ENCODE data around the gene YY1. TPM values are rescaled to one million over a fixed set of nuclear protein-coding genes. Genes with fewer than 3 reads are reported as not detected.

YY1 gene
- total and polyA plus RNA-seq, 9 of the 15 experiments (the other 6 are each of a cell fraction or from before 2014, with no cell fraction given) = 20.8 to 74.2 (median 46.7) TPM

DNA sequence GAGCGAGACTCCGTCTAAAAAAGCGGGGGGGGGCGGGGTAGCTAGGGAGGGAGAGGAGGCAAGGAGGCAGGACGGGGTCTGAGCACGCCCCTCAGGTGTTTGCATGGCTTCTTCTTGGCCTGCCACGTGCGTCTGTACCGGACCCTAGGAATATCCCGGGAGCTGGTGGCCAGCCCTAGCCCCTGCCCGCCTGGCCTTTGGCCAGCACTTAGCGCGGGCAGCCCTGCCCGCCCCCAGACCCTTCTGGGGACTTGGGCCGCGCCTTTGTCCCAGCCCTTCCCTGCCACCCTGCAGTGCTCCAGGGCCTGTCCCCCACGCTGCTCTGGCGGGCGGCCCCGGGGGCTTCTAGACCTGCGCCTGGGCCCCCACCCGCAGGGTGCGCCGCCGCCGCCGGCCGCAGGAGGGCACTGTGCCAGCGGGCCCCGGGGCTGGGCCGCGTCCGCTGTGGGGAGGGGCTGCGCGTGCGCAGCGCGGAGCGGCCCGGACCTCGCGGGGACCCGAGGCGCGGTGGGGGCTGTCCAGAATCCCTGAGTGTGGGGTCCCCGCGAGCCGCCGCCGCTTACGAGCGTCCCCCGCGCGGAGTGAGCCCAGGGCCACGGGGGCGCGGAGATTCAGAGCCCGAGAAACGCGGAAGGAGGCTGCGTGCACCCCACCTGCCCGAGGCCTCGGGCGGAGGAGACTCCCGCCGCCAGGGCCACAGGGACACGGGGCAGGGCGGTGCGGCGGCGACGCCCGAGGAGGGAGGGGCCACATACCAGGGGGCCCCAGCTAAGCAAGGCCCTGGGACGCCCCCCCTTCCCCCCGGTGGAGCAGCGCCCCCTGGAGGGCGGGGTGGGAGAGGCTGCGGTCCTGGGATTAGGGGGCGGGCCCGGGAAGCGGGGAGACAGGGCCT, 46.3 kb downstream of the YY1 start (continued):
- TF ChIP-seq, protein P1, sequence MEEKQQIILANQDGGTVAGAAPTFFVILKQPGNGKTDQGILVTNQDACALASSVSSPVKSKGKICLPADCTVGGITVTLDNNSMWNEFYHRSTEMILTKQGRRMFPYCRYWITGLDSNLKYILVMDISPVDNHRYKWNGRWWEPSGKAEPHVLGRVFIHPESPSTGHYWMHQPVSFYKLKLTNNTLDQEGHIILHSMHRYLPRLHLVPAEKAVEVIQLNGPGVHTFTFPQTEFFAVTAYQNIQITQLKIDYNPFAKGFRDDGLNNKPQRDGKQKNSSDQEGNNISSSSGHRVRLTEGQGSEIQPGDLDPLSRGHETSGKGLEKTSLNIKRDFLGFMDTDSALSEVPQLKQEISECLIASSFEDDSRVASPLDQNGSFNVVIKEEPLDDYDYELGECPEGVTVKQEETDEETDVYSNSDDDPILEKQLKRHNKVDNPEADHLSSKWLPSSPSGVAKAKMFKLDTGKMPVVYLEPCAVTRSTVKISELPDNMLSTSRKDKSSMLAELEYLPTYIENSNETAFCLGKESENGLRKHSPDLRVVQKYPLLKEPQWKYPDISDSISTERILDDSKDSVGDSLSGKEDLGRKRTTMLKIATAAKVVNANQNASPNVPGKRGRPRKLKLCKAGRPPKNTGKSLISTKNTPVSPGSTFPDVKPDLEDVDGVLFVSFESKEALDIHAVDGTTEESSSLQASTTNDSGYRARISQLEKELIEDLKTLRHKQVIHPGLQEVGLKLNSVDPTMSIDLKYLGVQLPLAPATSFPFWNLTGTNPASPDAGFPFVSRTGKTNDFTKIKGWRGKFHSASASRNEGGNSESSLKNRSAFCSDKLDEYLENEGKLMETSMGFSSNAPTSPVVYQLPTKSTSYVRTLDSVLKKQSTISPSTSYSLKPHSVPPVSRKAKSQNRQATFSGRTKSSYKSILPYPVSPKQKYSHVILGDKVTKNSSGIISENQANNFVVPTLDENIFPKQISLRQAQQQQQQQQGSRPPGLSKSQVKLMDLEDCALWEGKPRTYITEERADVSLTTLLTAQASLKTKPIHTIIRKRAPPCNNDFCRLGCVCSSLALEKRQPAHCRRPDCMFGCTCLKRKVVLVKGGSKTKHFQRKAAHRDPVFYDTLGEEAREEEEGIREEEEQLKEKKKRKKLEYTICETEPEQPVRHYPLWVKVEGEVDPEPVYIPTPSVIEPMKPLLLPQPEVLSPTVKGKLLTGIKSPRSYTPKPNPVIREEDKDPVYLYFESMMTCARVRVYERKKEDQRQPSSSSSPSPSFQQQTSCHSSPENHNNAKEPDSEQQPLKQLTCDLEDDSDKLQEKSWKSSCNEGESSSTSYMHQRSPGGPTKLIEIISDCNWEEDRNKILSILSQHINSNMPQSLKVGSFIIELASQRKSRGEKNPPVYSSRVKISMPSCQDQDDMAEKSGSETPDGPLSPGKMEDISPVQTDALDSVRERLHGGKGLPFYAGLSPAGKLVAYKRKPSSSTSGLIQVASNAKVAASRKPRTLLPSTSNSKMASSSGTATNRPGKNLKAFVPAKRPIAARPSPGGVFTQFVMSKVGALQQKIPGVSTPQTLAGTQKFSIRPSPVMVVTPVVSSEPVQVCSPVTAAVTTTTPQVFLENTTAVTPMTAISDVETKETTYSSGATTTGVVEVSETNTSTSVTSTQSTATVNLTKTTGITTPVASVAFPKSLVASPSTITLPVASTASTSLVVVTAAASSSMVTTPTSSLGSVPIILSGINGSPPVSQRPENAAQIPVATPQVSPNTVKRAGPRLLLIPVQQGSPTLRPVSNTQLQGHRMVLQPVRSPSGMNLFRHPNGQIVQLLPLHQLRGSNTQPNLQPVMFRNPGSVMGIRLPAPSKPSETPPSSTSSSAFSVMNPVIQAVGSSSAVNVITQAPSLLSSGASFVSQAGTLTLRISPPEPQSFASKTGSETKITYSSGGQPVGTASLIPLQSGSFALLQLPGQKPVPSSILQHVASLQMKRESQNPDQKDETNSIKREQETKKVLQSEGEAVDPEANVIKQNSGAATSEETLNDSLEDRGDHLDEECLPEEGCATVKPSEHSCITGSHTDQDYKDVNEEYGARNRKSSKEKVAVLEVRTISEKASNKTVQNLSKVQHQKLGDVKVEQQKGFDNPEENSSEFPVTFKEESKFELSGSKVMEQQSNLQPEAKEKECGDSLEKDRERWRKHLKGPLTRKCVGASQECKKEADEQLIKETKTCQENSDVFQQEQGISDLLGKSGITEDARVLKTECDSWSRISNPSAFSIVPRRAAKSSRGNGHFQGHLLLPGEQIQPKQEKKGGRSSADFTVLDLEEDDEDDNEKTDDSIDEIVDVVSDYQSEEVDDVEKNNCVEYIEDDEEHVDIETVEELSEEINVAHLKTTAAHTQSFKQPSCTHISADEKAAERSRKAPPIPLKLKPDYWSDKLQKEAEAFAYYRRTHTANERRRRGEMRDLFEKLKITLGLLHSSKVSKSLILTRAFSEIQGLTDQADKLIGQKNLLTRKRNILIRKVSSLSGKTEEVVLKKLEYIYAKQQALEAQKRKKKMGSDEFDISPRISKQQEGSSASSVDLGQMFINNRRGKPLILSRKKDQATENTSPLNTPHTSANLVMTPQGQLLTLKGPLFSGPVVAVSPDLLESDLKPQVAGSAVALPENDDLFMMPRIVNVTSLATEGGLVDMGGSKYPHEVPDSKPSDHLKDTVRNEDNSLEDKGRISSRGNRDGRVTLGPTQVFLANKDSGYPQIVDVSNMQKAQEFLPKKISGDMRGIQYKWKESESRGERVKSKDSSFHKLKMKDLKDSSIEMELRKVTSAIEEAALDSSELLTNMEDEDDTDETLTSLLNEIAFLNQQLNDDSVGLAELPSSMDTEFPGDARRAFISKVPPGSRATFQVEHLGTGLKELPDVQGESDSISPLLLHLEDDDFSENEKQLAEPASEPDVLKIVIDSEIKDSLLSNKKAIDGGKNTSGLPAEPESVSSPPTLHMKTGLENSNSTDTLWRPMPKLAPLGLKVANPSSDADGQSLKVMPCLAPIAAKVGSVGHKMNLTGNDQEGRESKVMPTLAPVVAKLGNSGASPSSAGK (IDR thresholded peaks at IDR 0.05) = peak; percentile 90
- TF ChIP-seq BCOR (IDR thresholded peaks at IDR 0.05) (no peak), TEAD1 (CRISPR knock-in tag; IDR thresholded peaks at IDR 0.05) (peak; percentile 79 to 98)
- TF ChIP-seq, protein P2, sequence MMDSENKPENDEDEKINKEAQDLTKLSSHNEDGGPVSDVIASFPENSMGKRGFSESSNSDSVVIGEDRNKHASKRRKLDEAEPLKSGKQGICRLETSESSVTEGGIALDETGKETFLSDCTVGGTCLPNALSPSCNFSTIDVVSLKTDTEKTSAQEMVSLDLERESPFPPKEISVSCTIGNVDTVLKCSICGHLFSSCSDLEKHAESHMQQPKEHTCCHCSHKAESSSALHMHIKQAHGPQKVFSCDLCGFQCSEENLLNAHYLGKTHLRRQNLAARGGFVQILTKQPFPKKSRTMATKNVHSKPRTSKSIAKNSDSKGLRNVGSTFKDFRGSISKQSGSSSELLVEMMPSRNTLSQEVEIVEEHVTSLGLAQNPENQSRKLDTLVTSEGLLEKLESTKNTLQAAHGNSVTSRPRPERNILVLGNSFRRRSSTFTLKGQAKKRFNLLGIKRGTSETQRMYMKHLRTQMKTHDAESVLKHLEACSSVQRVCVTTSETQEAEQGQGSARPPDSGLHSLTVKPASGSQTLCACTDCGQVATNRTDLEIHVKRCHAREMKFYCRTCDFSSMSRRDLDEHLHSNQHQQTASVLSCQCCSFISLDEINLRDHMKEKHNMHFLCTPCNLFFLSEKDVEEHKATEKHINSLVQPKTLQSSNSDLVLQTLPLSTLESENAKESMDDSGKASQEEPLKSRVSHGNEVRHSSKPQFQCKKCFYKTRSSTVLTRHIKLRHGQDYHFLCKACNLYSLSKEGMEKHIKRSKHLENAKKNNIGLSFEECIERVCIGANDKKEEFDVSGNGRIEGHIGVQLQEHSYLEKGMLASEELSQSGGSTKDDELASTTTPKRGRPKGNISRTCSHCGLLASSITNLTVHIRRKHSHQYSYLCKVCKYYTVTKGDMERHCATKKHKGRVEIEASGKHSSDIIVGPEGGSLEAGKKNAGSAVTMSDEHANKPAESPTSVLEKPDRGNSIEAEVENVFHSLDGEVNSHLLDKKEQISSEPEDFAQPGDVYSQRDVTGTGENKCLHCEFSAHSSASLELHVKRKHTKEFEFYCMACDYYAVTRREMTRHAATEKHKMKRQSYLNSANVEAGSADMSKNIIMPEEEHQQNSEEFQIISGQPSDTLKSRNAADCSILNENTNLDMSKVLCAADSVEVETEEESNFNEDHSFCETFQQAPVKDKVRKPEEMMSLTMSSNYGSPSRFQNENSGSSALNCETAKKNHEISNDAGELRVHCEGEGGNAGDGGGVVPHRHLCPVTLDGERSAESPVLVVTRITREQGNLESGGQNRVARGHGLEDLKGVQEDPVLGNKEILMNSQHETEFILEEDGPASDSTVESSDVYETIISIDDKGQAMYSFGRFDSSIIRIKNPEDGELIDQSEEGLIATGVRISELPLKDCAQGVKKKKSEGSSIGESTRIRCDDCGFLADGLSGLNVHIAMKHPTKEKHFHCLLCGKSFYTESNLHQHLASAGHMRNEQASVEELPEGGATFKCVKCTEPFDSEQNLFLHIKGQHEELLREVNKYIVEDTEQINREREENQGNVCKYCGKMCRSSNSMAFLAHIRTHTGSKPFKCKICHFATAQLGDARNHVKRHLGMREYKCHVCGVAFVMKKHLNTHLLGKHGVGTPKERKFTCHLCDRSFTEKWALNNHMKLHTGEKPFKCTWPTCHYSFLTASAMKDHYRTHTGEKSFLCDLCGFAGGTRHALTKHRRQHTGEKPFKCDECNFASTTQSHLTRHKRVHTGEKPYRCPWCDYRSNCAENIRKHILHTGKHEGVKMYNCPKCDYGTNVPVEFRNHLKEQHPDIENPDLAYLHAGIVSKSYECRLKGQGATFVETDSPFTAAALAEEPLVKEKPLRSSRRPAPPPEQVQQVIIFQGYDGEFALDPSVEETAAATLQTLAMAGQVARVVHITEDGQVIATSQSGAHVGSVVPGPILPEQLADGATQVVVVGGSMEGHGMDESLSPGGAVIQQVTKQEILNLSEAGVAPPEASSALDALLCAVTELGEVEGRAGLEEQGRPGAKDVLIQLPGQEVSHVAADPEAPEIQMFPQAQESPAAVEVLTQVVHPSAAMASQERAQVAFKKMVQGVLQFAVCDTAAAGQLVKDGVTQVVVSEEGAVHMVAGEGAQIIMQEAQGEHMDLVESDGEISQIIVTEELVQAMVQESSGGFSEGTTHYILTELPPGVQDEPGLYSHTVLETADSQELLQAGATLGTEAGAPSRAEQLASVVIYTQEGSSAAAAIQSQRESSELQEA (IDR thresholded peaks at IDR 0.05; ENCODE audit: low read depth) = no peak
- TF ChIP-seq, protein P3, sequence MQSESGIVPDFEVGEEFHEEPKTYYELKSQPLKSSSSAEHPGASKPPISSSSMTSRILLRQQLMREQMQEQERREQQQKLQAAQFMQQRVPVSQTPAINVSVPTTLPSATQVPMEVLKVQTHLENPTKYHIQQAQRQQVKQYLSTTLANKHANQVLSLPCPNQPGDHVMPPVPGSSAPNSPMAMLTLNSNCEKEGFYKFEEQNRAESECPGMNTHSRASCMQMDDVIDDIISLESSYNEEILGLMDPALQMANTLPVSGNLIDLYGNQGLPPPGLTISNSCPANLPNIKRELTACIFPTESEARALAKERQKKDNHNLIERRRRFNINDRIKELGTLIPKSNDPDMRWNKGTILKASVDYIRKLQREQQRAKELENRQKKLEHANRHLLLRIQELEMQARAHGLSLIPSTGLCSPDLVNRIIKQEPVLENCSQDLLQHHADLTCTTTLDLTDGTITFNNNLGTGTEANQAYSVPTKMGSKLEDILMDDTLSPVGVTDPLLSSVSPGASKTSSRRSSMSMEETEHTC (IDR thresholded peaks at IDR 0.05) = no peak
